Activated T-cell treated with anti-CD3 and anti-CD28 coated beads for 24 hours (primary cell): ENCODE measurements around the gene RNH1.

Experiments used
- DNase-seq: peaks from one replicate; pipeline ENCODE4 v3.0.0-alpha.2; 2020; ENCODE audit warnings: low read depth

The RNH1 gene

DNA sequence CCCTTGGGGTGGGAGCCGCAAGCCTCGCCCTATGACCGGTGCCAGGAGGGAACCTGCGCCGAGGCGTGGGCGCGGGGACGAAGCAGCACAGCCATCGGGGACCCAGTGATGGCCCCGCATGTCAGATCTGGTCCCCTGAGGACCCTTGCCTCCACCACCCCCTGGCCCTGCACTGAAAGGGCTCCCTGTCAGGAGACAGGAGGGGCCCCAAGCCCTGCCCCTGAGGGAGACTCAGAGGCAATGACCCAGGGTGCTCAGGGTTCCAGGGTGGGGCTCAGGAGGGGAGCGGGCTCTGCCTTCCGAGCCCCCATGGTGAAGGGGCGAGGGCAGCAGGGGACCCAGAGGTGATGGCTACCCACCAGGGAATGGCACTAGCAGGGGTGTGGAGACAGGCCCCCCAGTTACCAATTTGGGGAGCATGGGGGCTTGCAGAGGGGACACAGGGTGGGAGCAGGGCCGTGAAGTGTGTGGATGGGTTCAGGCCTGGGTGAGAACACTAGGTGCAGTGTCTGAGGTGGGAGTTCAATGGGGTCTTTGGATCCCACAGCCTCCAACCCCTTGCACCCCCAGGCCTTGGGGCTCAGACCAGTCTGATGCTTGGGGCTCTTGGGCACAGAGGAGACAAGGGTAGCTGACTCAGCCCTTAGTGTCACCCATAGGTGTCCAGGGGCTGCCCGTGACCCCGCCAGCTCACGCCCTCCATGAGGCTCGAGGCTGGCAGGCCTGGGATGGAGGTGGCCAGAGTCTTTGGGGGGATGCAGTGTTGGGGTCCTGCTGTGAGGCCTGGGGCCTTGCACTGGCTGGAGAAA, 30.8 kb upstream of the RNH1 start:
- no peak for DNase-seq

DNA sequence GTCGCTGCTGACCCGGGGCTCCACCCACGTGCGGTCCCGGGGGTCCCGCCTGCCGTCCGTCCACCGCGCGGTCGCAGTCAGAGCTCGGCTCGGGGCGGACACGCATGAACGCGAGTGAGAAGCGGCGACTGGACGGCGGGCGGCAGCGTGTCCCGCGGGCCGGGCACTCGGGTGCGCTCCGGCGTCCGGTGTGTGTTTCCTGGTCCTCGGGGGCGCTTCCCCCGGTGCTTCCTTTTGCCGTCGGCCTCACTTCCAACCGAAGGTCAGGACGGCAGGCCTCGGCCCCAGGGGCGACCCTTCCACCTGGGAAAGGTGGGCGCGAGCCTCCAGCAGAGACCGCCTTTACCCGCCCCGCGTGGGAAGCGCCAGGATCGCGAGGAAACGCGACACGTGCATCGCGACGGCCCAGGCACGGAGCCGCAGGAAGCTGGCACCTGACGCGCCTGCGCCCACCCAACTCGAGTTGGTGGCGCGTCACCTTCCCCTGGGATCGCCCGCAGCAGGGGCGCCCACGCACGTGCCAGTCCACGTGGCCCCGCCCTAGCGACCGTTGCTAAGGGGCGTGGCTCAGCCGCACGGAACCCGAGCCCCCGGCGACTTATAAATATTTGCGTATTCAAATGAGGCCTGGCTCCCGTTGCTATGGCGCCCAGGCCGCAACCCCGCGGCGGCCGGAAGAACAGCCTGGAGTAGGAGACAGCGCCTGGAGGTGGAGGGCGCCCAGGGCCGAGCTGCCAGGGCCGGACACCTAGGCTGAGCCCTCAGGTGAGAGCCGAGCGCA, 30.0 kb upstream of the RNH1 start, which contains the start of gene LRRC56:
TSS of gene LRRC56 (plus strand) at position 687 of the 781 bp plus-strand sequence. CDS start 3,158 bp downstream, outside the sequence.
- peak; percentile 89 for DNase-seq

DNA sequence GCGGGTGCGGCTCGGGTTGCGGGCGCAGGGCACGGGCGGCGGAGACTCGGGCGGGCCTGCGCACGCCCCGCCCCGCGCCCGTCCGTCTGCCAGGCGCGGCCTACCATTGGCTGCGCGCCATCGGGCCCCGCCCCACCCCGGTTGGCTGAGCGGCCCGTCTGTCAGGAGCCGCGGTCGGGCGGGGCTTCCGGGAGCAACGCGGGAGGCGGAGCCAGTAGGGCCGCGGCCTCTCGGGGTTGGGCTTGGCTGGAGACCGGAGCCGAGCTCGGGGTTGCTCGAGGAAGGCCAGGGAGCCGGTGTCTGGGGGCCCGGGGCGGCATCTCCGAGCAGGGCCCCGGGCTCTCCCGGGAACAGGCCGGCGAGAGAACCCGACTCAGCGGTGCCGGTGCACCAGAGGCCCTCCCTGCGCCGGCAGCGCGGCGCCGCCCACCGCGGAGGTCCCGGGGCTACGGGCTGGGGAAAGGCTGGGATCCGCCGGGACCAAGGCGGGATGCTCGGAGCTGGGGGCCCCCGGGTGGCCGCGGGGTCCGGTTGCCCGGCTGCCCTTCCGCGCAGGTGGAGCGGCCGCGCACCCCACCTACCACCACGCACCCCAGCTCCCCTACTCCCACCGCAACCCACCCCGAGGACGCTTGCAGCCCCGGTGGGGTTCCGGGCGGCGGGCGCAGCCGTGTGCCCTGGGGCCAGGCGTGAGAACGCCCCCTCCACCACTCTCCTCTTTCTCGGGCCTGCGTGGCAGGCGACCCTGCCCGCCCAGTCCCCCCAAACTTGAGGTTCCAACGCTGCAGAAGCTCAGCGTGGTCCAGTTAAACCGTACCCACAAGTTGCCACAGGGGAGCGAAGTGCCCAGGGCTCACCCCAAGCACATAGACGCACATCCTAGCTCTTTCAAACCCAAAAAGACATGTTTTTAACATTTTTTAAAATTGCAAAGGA, 28.7 kb upstream of the RNH1 start, which contains the start of gene HRAS:
TSS of gene HRAS (minus strand) at position 58 of the 936 bp plus-strand sequence.
- peak; percentile 95 for DNase-seq

DNA sequence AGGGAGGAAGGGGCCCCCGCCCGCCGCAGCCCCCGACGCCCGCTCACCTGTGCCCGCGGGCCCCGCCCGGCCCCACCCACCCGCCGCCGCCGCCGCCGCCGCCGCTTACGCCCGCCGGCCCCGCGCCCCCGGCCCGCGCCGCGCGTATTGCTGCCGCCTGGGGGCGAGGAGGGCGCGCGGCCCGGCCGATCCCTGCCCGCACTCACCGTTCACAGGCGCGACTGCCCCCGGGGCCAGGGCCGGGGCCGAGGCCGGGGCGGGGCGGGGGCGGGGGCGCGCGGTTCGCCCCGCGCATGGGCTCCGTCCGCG, 28.1 kb upstream of the RNH1 start:
- DNase-seq, result no peak

DNA sequence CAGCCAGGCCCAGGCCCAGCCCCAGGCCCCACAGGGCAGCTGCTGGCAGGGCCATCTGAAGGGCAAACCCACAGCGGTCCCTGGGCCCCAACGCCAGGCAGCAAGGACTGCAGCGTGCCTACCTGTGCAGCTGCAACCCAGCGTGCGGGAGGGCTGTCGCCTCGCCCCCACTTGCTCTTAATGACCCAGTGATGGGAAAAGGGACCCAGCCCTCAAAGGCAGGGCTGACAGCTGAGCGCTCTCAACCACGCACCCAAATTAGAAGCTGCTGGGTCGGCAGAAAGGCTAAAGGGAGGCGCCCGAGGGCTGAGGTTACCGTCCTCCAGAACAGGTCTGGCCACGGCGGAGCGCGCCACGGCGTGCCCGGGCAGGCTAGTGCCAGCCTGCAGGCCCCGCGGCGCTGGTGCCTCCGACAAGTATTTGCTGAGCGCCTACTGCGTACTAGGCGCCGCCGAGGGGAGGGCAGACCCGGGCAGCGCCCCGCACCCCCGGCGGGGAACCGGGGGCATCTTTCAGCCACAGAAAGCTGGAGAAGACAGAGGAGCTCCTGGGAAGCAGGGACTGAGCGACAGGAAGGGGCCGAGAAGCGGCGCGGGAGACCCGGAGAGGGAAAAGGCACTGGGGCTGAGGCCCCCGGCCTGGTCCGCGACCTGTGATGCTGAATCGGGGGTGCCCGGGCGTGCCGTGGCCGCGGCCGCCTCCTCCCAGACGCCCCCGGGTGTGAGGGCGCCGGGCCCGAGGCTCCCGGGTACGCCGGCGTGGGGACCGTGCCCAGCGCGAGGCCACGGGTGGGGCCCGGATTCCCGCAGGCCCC, 27.6 kb upstream of the RNH1 start:
- DNase-seq, result no peak

GRCh38 chr11:533586-534395, 26.7 kb upstream of the RNH1 start:
- DNase-seq, result no peak

DNA sequence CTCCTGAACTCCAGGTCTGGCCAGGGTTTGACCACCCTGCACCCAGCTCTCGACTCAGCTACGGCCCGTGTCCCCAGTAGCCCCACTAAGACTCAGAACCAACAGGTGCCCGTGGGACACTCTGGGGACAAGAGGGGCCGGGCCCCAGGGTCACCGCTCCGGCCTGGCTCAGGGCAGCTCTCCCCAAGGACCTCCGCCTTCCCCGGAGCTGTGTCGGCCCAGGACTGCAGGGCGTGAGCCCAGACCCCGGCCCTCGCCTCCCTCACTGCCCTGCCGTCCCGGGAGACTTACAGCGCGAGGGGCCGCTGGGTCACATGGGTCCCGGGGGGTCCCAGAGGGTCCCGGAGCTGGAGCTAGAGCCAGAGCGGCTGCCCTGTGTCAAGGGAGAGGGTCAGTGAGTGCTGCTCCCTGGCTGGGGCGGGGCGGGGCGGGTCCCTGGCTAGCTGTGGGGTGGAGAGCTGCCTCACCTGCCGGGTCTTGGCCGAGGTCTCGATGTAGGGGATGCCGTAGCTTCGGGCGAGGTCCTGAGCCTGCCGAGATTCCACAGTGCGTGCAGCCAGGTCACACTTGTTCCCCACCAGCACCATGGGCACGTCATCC, 26.0 kb upstream of the RNH1 start:
- DNase-seq, result no peak

GRCh38 chr11:532527-532985, 25.5 kb upstream of the RNH1 start:
- DNase-seq, result no peak

DNA sequence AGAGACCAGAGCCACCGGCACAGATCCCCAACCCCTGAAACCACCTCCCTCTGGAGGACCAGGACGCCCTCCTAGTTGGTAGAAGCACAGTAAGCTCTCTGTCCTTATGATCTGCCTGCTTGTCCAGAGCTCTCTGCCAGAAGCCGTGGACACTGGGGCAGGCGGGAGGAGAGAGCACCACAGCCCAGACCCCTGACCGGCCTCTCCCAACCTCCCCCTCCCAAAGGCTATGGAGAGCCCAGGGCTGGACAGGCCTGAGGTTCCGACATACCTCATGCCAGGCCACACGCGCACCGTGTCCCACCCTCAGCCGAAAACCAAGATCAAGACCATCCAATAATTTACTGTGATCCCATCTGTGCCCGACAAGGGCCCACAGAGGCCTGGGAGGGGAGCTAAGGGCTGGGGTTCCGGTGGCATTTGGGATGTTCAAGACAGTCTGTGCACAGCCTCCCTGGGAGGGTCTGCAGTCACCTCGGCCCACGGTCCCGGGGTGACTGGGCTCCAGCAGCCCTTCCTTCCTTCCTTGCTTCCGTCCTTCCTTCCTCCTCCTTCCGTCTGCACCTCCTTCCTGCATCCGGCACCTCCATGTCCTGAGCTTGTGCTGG, 25.0 kb upstream of the RNH1 start:
- DNase-seq, result no peak

DNA sequence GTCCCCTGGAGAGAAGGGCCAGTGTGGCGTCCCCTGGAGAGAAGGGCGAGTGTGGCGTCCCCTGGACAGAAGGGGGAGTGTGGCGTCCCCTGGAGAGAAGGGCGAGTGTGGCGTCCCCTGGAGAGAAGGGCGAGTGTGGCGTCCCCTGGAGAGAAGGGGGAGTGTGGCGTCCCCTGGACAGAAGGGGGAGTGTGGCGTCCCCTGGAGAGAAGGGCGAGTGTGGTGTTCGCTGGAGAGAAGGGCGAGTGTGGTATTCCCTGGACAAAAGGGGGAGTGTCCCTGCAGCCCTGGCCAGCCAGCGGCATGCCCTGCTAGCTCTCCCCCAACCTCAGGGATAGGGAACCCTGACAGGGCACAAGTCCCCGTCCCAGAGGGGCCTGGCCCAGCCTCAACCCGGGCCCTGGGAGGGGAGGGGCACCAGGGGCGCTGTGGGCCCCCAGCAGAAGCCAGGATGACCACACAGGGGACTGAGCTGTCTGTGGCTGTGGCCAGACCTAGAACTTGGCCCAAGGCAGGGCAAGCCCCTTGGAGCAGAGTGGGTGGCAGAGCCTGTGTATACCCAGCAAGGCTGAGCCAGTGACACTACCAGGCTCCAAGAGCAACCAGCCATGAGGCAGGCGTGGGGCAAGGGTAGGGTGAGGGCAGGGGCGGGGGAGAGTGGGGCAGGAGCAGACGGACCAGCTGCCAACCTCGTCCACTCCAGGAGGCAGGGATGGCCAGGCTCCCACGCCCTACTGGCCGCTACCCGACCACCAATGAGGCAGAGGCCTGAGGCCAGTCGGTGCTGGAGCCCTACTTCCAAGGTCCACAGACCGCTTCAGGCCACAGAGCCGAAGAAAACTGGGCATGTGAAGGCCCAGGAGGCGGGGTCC, 24.2 kb upstream of the RNH1 start:
- DNase-seq, result no peak

- no peak for DNase-seq
Measured at GRCh38 chr11:529728-530411, 22.8 kb upstream of the RNH1 start.

DNA sequence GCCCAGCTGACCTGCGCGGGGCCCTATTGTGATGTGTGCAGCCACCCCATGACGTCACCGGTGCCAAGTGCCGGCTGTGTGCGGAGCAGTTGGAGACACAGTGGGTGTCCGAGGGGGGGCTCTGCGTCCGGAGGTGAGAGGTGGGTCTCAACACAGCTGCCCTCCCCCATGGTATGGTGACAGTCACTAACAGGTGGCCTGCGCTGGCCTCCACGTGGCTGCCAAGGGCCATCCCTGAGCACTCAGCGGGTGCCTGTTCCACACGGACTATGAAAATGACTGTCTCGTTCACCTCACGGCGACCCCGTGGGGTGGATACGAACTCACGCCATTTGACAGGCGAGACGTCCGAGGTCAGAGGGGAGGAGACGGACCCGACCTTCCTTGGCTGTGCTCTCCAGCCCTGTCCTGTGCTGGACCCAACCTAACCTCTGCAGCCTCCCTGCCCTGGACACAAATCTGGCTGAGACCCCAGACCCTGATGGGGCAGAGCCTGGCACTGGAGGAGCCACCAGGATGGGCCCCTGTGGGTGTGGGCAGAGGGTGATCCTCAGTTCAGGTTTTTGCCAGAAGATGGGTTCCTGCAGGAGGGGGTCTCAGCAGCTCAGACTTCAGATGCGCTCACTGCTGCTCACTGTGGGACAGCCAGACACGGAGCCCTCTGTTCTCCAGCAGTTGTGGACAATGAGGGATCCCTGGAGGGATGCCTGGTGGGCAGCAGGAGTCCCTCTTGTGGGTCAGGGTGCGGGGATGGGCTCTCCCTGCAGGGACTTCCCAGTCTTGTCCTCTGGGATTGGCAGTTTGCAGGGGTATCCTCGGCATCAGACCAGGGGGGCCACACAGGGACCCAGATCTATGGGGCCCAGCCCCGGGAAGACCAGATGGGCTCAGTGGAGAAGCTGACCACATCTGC, 22.0 kb upstream of the RNH1 start:
- no peak for DNase-seq

GRCh38 chr11:528166-528814, 21.2 kb upstream of the RNH1 start:
- DNase-seq, result no peak

GRCh38 chr11:526192-526591, 19.1 kb upstream of the RNH1 start:
- no peak for DNase-seq

GRCh38 chr11:521177-521688, 14.2 kb upstream of the RNH1 start:
- no peak for DNase-seq
